Measurements from ENCODE around the gene UBE2E2. TPM values are rescaled to one million over a fixed set of nuclear protein-coding genes. Genes with fewer than 3 reads are reported as not detected.
"Not testable (repeated sequence)": the region's sequence is repeated elsewhere in the genome, so short reads cannot be mapped to it uniquely, and the experiment has no call there.

Gene UBE2E2
- total RNA-seq, 1 donor from 2014 or later: 45.1 TPM

- DNase-seq (ENCODE audit: low spot score): no peak
Measured at GRCh38 chr3:23329471-23330105, 126.5 kb downstream of the UBE2E2 start.

GRCh38 chr3:23330568-23330967, 127.4 kb downstream of the UBE2E2 start:
- DNase-seq (ENCODE audit: low spot score): no peak

GRCh38 chr3:23331141-23331935, 128.2 kb downstream of the UBE2E2 start:
- no peak for DNase-seq (ENCODE audit: low spot score)

GRCh38 chr3:23333633-23334032, 130.5 kb downstream of the UBE2E2 start:
- no peak for DNase-seq (ENCODE audit: low spot score)

GRCh38 chr3:23336853-23337252, 133.7 kb downstream of the UBE2E2 start:
- not testable (repeated sequence) for DNase-seq (ENCODE audit: low spot score)

GRCh38 chr3:23341147-23341838, 138.2 kb downstream of the UBE2E2 start:
- DNase-seq (ENCODE audit: low spot score): no peak

GRCh38 chr3:23342343-23342742, 139.2 kb downstream of the UBE2E2 start:
- no peak for DNase-seq (ENCODE audit: low spot score)

- no peak for DNase-seq (ENCODE audit: low spot score)
Measured at GRCh38 chr3:23343509-23343908, 140.4 kb downstream of the UBE2E2 start.

- DNase-seq (ENCODE audit: low spot score): no peak
Measured at GRCh38 chr3:23344886-23345285, 141.8 kb downstream of the UBE2E2 start.

GRCh38 chr3:23349444-23349843, 146.3 kb downstream of the UBE2E2 start:
- not testable (repeated sequence) for DNase-seq (ENCODE audit: low spot score)

- DNase-seq (ENCODE audit: low spot score): no peak
Measured at GRCh38 chr3:23356169-23356568, 153.0 kb downstream of the UBE2E2 start.

GRCh38 chr3:23356923-23357322, 153.8 kb downstream of the UBE2E2 start:
- no peak for DNase-seq (ENCODE audit: low spot score)

- DNase-seq (ENCODE audit: low spot score): no peak
Measured at GRCh38 chr3:23359116-23359515, 156.0 kb downstream of the UBE2E2 start.

- no peak for DNase-seq (ENCODE audit: low spot score)
Measured at GRCh38 chr3:23365066-23365465, 161.9 kb downstream of the UBE2E2 start.

- no peak for DNase-seq (ENCODE audit: low spot score)
Measured at GRCh38 chr3:23368731-23369130, 165.6 kb downstream of the UBE2E2 start.

- DNase-seq (ENCODE audit: low spot score): no peak
Measured at GRCh38 chr3:23372285-23372684, 169.2 kb downstream of the UBE2E2 start.

GRCh38 chr3:23376516-23377248, 173.6 kb downstream of the UBE2E2 start:
- no peak for DNase-seq (ENCODE audit: low spot score)

GRCh38 chr3:23377928-23378672, 175.0 kb downstream of the UBE2E2 start:
- no peak for DNase-seq (ENCODE audit: low spot score)

- DNase-seq (ENCODE audit: low spot score): no peak
Measured at GRCh38 chr3:23383875-23384274, 180.7 kb downstream of the UBE2E2 start.

- DNase-seq (ENCODE audit: low spot score): no peak
Measured at GRCh38 chr3:23385327-23385726, 182.2 kb downstream of the UBE2E2 start.

GRCh38 chr3:23387286-23387918, 184.3 kb downstream of the UBE2E2 start:
- DNase-seq (ENCODE audit: low spot score): no peak
